Aorta (tissue), 4 donors: Measurements from ENCODE around the gene OR2T2. TPM values are rescaled to one million over a fixed set of nuclear protein-coding genes. Genes with fewer than 3 reads are reported as not detected.

Experiments
- polyA plus RNA-seq, 2 donors: library from polyadenylated mRNA; stranded (reverse); fragments of 200-250 nt; gene quantifications; one replicate each; pipeline ENCODE4 v1.2.3, GENCODE V29; 2013
- total RNA-seq, 2 donors: library from RNA; stranded (reverse); fragmentation: NEBNext Ultra II Directional; extraction: Animal tissue kit (Norgen Biotek cat#: 25700); gene quantifications; one replicate each; pipeline ENCODE4 v1.2.1, GENCODE V29; 2021
- donor health status: healthy with polysubstance abuse.
- donor health status: Bipolar disorder and iron deficiency.
- donor health status: DM: no; HTN: no; CAD: no.
- donor health status: DM: yes; HTN: yes; CAD: no.

OR2T2 gene
- total and polyA plus RNA-seq, 4 donors: not detected

Other genes with a start within 250 kb of the OR2T2 start
- not detected for gene OR2M3, start 248.4 kb upstream of the OR2T2 start, total RNA-seq
- not detected for gene OR2M3, start 248.4 kb upstream of the OR2T2 start, polyA plus RNA-seq
- not detected for gene OR2M4, start 214.2 kb upstream of the OR2T2 start, total RNA-seq
- gene OR2M4, start 214.2 kb upstream of the OR2T2 start, polyA plus RNA-seq: not detected
- not detected for gene OR2T33, start 167.7 kb upstream of the OR2T2 start, total RNA-seq
- not detected for gene OR2T33, start 167.7 kb upstream of the OR2T2 start, polyA plus RNA-seq
- not detected for gene OR2T12, start 142.2 kb upstream of the OR2T2 start, total RNA-seq
- not detected for gene OR2T12, start 142.2 kb upstream of the OR2T2 start, polyA plus RNA-seq
- not detected for gene OR2M7, start 121.1 kb upstream of the OR2T2 start, total RNA-seq
- gene OR2M7, start 121.1 kb upstream of the OR2T2 start, polyA plus RNA-seq: not detected
- gene OR14C36, start 96.9 kb upstream of the OR2T2 start, total RNA-seq: not detected
- not detected for gene OR14C36, start 96.9 kb upstream of the OR2T2 start, polyA plus RNA-seq
- not detected for gene OR2T4, start 84.0 kb upstream of the OR2T2 start, total RNA-seq
- not detected for gene OR2T4, start 84.0 kb upstream of the OR2T2 start, polyA plus RNA-seq
- gene OR2T6, start 69.9 kb upstream of the OR2T2 start, total RNA-seq: not detected
- under 1 TPM in 1 of 2 donors, not detected in 1; 0.13 TPM for gene OR2T6, start 69.9 kb upstream of the OR2T2 start, polyA plus RNA-seq
- gene OR2T1, start 42.6 kb upstream of the OR2T2 start, total RNA-seq: not detected
- under 1 TPM in 1 of 2 donors, not detected in 1; 0.63 TPM for gene OR2T1, start 42.6 kb upstream of the OR2T2 start, polyA plus RNA-seq
- gene OR2T3, start 27.7 kb downstream of the OR2T2 start, total RNA-seq: not detected
- not detected for gene OR2T3, start 27.7 kb downstream of the OR2T2 start, polyA plus RNA-seq
- not detected for gene OR2T5, start 43.0 kb downstream of the OR2T2 start, total RNA-seq
- gene OR2T5, start 43.0 kb downstream of the OR2T2 start, polyA plus RNA-seq: not detected
- not detected for gene OR2G6, start 62.4 kb downstream of the OR2T2 start, total RNA-seq
- not detected for gene OR2G6, start 62.4 kb downstream of the OR2T2 start, polyA plus RNA-seq
- gene OR2T29, start 117.1 kb downstream of the OR2T2 start, total RNA-seq: not detected
- not detected for gene OR2T29, start 117.1 kb downstream of the OR2T2 start, polyA plus RNA-seq
- not detected for gene OR2T34, start 129.1 kb downstream of the OR2T2 start, total RNA-seq
- gene OR2T34, start 129.1 kb downstream of the OR2T2 start, polyA plus RNA-seq: not detected
- not detected for gene OR2T10, start 152.1 kb downstream of the OR2T2 start, total RNA-seq
- gene OR2T10, start 152.1 kb downstream of the OR2T2 start, polyA plus RNA-seq: not detected
- not detected for gene OR2T11, start 189.5 kb downstream of the OR2T2 start, total RNA-seq
- not detected for gene OR2T11, start 189.5 kb downstream of the OR2T2 start, polyA plus RNA-seq
- not detected for gene OR2T35, start 199.6 kb downstream of the OR2T2 start, total RNA-seq
- not detected for gene OR2T35, start 199.6 kb downstream of the OR2T2 start, polyA plus RNA-seq
- gene OR2T27, start 209.9 kb downstream of the OR2T2 start, total RNA-seq: not detected
- not detected for gene OR2T27, start 209.9 kb downstream of the OR2T2 start, polyA plus RNA-seq